ENCODE data around the gene SLU7. TPM values are rescaled to one million over a fixed set of nuclear protein-coding genes. Genes with fewer than 3 reads are reported as not detected.
A peak's percentile ranks its signal among the peaks of the same experiment; 100 is the strongest.

SLU7 gene
- total and polyA plus RNA-seq, 5 experiments from 2014 or later, result 70.5 to 95.0 (median 79.8) TPM

- DNase-seq, result no peak
- H3K27ac Mint-ChIP-seq, result no peak overlapping the region
- ATAC-seq, result no peak
- H3K4me1 Mint-ChIP-seq, result peaks cover 2 to 23% (median 17%) of the 10 kb centered on the region in 4 donors
- peaks cover 0 to 4% (median 0%) of the 10 kb centered on the region in 3 donors for H3K36me3 Mint-ChIP-seq
- H3K4me3 Mint-ChIP-seq, result peak overlapping the region in 9 of 10 donors; percentile 1 to 72 (median 54)
- H3K9me3 Mint-ChIP-seq, result no peaks in the 10 kb centered on the region
- POLR2A ChIA-PET, result no interaction called here
- peaks cover 54 to 96% (median 72%) of the 10 kb centered on the region in 5 donors for H3K27me3 Mint-ChIP-seq
Observed at GRCh38 chr5:160370713-160371034, 48.2 kb downstream of the SLU7 start.

DNA sequence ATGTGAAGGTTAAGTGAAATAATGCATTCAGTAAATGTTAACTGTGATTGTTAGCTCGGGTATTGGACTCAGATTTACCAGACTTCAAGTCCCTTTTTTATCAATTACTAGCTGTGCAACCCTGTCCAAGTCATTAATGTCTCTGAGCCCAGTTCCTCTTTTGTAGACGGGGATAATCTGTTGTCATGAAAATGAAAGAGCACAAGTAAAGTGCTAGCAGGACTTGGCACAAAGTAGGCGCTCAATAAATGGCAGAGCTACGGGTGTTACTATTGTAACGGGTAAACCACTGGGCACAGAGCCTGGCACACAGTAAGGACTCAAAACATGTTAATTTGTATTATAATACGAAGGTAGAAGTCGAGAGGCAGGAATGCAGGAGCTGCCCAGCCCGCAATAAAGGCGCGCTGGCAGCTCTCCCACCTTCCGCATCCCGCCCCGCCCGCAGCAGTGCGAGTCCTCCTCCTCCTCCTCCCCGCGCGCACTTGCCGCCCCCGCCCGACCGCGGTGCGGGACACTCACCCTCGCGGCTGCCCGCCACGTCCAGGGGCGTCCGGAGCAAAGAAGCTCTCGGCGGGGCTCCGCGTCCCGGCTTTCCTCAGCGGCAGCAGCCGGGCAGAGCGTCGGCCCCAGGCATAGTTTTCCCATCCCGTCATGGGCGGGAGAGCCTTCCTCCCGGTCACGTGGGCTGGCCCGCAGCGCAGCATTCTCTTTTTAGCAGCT, 48.7 kb downstream of the SLU7 start, which contains the start of gene C1QTNF2:
C1QTNF2 (minus strand) TSS at position 637 of the 723 bp plus-strand sequence. CDS start 15,615 bp downstream, outside the sequence.
- Mint-ChIP-seq H3K27ac (no peak within 1 kb of the TSS), H3K27me3 (peaks cover 56 to 97% (median 70%) of the 10 kb centered on the region in 5 donors), H3K4me3 (peak within 1 kb of the TSS; percentile 36 to 82 (median 59)), H3K36me3 (peaks cover 0 to 4% (median 0%) of the 10 kb centered on the region in 3 donors), H3K4me1 (peaks cover 2 to 23% (median 17%) of the 10 kb centered on the region in 4 donors), H3K9me3 (no peaks in the 10 kb centered on the region)
- ATAC-seq (no peak), DNase-seq (no peak)
- POLR2A ChIA-PET, result no interaction called here

DNA sequence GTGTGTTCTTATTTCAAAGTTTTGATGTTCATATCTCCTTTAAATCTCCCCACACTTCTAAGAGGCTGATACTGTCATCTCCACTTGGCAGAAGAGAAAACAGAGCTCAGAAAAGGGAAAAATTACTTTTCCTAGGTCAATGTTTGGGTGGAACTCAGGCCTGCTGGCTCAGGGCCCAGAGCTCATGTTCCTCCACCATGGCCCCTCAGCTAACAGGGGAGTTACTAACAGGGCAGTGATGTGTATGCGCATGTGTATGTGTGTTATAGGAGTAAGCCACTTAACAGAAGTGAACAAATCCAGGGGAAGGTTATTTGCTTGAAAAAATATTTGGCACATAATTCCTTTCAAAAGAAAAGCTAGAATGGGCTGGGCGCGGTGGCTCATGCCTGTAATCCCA, 51.0 kb downstream of the SLU7 start:
- Mint-ChIP-seq H3K9me3 (no peaks in the 10 kb centered on the region), H3K27me3 (peaks cover 52 to 95% (median 64%) of the 10 kb centered on the region in 5 donors), H3K27ac (no peak overlapping the region), H3K4me3 (no peak overlapping the region), H3K4me1 (peaks cover 2 to 23% (median 17%) of the 10 kb centered on the region in 4 donors), H3K36me3 (peaks cover 0 to 4% (median 0%) of the 10 kb centered on the region in 3 donors)
- POLR2A ChIA-PET, result no interaction called here
- ATAC-seq (no peak), DNase-seq (no peak)

DNA sequence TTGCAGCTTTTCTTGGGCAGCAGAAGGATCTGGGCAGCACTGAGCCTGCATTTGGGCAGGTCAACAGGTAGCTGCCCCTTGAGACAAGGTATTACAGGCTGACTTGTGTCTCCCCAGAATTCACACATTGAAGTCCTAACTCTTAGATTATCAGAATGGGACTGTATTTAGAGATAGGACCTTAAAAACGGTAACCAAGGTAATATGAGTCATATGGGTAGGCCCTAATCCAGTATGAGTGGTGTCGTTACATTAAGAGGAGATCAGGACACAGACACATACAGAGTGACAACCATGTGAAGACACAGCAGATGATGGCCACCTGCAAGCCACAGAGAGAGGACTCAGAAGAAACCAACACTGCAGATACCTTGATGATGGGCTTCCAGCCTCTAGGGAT, 51.6 kb downstream of the SLU7 start:
- peaks cover 2 to 23% (median 17%) of the 10 kb centered on the region in 4 donors for H3K4me1 Mint-ChIP-seq
- ATAC-seq (no peak), DNase-seq (no peak)
- peaks cover 0 to 4% (median 0%) of the 10 kb centered on the region in 3 donors for H3K36me3 Mint-ChIP-seq
- peaks cover 50 to 89% (median 59%) of the 10 kb centered on the region in 5 donors for H3K27me3 Mint-ChIP-seq
- no peaks in the 10 kb centered on the region for H3K9me3 Mint-ChIP-seq
- no peak overlapping the region for H3K27ac Mint-ChIP-seq
- POLR2A ChIA-PET, result no interaction called here
- no peak overlapping the region for H3K4me3 Mint-ChIP-seq

DNA sequence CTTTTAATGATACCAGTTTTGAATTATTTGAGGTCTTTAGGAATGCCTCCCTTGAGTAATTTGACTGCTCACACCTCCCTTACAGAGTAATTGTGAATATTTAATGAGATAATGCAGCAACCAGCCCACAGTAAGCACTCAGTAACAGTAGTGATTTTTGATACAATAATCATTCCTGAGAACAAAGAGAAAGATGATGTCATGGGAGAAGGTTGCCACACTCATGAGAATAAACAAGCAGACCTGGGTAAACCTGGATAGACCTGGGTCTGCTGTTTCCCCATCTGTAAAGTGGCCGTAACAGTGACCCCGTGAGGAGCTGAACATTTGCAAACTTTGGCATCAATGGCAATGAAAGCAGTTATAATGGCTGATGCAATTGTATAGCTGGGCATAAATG, 52.7 kb downstream of the SLU7 start:
- Mint-ChIP-seq H3K9me3 (no peaks in the 10 kb centered on the region), H3K36me3 (peaks cover 0 to 4% (median 0%) of the 10 kb centered on the region in 3 donors), H3K27me3 (peaks cover 42 to 79% (median 52%) of the 10 kb centered on the region in 5 donors), H3K4me3 (no peak overlapping the region), H3K27ac (no peak overlapping the region), H3K4me1 (peaks cover 2 to 23% (median 17%) of the 10 kb centered on the region in 4 donors)
- no peak for ATAC-seq
- POLR2A ChIA-PET, result no interaction called here
- DNase-seq, result no peak

DNA sequence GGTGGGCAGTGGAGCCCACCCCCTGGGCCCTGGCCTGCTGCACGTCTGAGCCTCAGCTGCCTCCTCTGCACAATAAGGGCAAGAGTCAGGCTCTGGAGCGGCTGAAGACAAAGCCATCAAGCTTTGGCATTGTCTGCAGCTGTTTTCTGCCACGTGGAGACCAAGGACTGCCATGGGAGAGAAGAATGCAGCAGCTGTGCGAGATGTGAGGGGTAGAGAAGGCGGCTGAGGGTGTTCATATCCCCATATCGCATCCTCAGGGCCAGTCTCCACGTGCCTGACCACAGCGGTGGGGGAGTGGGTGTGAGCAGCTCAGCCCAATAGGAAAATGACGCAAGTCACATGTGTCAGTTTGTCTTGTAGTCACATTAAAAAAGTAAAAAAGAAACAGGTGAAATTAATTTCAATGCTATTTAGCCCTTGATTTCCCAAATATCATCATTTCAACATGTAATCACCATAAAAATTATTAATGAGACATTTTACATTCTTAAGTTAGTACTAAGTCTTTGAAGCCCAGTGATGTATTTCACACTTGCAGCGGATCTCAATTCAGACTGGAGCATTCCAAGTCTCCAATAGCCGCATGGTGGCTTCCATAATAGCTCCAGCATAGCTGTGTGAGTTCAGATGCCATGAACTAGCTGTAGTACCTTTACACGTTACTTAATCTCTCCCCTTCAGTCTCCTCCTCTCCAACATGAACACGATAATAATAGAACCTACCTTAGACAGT, 55.1 kb downstream of the SLU7 start:
- Mint-ChIP-seq H3K4me3 (no peak overlapping the region), H3K9me3 (no peaks in the 10 kb centered on the region), H3K27ac (no peak overlapping the region), H3K27me3 (peaks cover 21 to 56% (median 39%) of the 10 kb centered on the region in 5 donors), H3K4me1 (peaks cover 0 to 2% (median 0%) of the 10 kb centered on the region in 4 donors), H3K36me3 (peaks cover 0 to 4% (median 0%) of the 10 kb centered on the region in 3 donors)
- DNase-seq, result no peak
- POLR2A ChIA-PET, result no interaction called here
- no peak for ATAC-seq

GRCh38 chr5:160363211-160363610, 55.7 kb downstream of the SLU7 start:
- no peak for DNase-seq
- Mint-ChIP-seq H3K27me3 (peaks cover 17 to 50% (median 33%) of the 10 kb centered on the region in 5 donors), H3K9me3 (no peaks in the 10 kb centered on the region), H3K36me3 (peaks cover 0 to 4% (median 0%) of the 10 kb centered on the region in 3 donors), H3K4me1 (no peaks in the 10 kb centered on the region), H3K27ac (no peak overlapping the region), H3K4me3 (no peak overlapping the region)
- ATAC-seq, result no peak
- POLR2A ChIA-PET, result no interaction called here

GRCh38 chr5:160361624-160362228, 57.2 kb downstream of the SLU7 start:
- POLR2A ChIA-PET, result no interaction called here
- no peaks in the 10 kb centered on the region for H3K4me1 Mint-ChIP-seq
- no peak overlapping the region for H3K27ac Mint-ChIP-seq
- H3K9me3 Mint-ChIP-seq, result no peaks in the 10 kb centered on the region
- peaks cover 4 to 36% (median 22%) of the 10 kb centered on the region in 5 donors for H3K27me3 Mint-ChIP-seq
- no peaks in the 10 kb centered on the region for H3K36me3 Mint-ChIP-seq
- DNase-seq (no peak), ATAC-seq (no peak)
- no peak overlapping the region for H3K4me3 Mint-ChIP-seq

GRCh38 chr5:160360310-160360709, 58.6 kb downstream of the SLU7 start:
- no peaks in the 10 kb centered on the region for H3K36me3 Mint-ChIP-seq
- H3K4me3 Mint-ChIP-seq, result no peak overlapping the region
- peaks cover 0 to 25% (median 21%) of the 10 kb centered on the region in 5 donors for H3K27me3 Mint-ChIP-seq
- no peak overlapping the region for H3K27ac Mint-ChIP-seq
- H3K4me1 Mint-ChIP-seq, result no peaks in the 10 kb centered on the region
- POLR2A ChIA-PET, result no interaction called here
- H3K9me3 Mint-ChIP-seq, result no peaks in the 10 kb centered on the region
- DNase-seq (no peak), ATAC-seq (no peak)

DNA sequence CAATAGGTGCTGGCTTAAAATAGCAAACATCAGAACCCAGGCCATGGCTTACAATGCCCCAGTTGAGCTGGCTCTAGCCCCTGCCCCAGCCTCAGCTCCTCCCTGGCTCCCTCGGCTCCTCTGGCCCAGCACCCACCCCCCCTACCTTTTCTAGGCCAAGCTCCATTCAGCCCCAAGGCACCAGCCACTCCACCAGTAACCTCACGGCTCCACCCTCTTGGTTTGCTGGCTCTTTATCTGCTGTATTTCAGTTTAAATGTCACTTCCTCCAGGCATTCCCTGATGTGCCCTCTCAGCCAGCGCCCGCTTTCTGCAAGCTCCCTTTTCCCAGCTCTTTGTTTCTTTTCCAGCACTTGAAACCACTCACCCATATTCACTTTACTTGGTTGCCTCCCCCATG, 59.1 kb downstream of the SLU7 start:
- H3K4me1 Mint-ChIP-seq, result no peaks in the 10 kb centered on the region
- DNase-seq (no peak), ATAC-seq (no peak)
- H3K9me3 Mint-ChIP-seq, result no peaks in the 10 kb centered on the region
- no peaks in the 10 kb centered on the region for H3K36me3 Mint-ChIP-seq
- H3K4me3 Mint-ChIP-seq, result no peak overlapping the region
- H3K27me3 Mint-ChIP-seq, result peaks cover 0 to 22% (median 16%) of the 10 kb centered on the region in 5 donors
- H3K27ac Mint-ChIP-seq, result no peak overlapping the region
- POLR2A ChIA-PET, result no interaction called here

DNA sequence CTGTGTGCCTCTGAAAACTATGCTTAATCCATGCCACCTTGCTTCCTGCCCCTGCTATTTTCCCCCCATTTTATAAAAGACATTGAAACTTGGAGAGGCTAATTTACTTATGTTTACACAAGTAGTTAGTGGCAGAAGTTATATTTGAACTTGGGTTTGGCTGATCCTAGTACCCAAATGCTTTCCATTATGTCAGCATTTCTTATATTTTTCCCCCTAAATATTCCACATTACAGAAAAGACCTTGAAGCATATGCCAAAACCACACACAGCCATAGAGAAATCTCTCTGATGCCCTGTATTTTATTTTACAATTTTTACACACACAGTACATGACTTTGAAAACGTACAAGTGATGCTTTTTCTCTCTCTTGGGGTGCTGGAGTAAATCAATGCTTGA, 59.6 kb downstream of the SLU7 start:
- H3K27me3 Mint-ChIP-seq, result peaks cover 0 to 19% (median 11%) of the 10 kb centered on the region in 5 donors
- H3K9me3 Mint-ChIP-seq, result no peaks in the 10 kb centered on the region
- no peaks in the 10 kb centered on the region for H3K36me3 Mint-ChIP-seq

DNA sequence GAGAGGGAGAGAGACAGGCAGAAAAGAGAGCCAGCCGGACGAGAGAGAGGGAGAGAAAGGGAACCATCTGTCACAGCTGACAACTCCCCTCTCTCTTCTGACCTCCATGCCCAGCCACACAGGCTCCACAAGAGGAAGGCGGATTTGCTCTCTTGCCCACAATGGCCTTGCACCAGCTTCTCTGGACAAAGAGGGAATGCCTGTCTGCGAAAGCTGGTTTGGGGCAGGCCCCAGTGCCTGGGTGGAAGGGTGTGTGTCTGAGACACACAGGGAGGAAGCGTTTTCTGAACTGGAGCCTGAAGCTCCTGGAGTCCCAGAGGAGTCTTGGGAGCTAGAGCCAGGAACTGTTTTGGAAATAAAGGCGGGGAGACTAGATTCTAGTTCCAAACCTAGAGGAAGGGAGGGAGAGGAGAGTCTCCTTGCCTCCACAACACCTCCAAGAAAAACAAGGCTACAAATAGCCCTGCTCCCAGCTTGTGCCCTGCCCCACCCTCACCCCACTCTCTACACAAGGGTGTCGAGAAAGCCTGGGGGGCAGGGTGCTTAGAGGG, 60.9 kb downstream of the SLU7 start:
- H3K4me3 Mint-ChIP-seq, result no peak overlapping the region
- ATAC-seq (no peak), DNase-seq (no peak)
- no peaks in the 10 kb centered on the region for H3K36me3 Mint-ChIP-seq
- peaks cover 0 to 11% (median 0%) of the 10 kb centered on the region in 5 donors for H3K27me3 Mint-ChIP-seq
- no peaks in the 10 kb centered on the region for H3K9me3 Mint-ChIP-seq
- POLR2A ChIA-PET, result no interaction called here
- no peaks in the 10 kb centered on the region for H3K4me1 Mint-ChIP-seq
- no peak overlapping the region for H3K27ac Mint-ChIP-seq

More for the DNA sequence above, 59.6 kb downstream of the SLU7 start:
- Mint-ChIP-seq H3K4me1 (no peaks in the 10 kb centered on the region), H3K4me3 (no peak overlapping the region), H3K27ac (no peak overlapping the region)
- DNase-seq (no peak), ATAC-seq (no peak)
- POLR2A ChIA-PET, result no interaction called here

GRCh38 chr5:160357394-160357793, 61.5 kb downstream of the SLU7 start:
- H3K36me3 Mint-ChIP-seq, result no peaks in the 10 kb centered on the region
- POLR2A ChIA-PET, result interaction anchor here (0.6 kb wide), 1 partner anchor 22 kb away, joined by 3 read pairs; no protein-coding TSS in a partner anchor
- H3K27me3 Mint-ChIP-seq, result peaks cover 0 to 11% (median 0%) of the 10 kb centered on the region in 5 donors
- ATAC-seq (no peak), DNase-seq (no peak)
- no peak overlapping the region for H3K4me3 Mint-ChIP-seq
- no peaks in the 10 kb centered on the region for H3K4me1 Mint-ChIP-seq
- no peaks in the 10 kb centered on the region for H3K9me3 Mint-ChIP-seq
- no peak overlapping the region for H3K27ac Mint-ChIP-seq

All from naive thymus-derived CD8-positive, alpha-beta T cell (primary cell).